Neural progenitor cell (in vitro differentiated cells): ENCODE measurements around the gene PLCH2. TPM values are rescaled to one million over a fixed set of nuclear protein-coding genes. Genes with fewer than 3 reads are reported as not detected.

Experiments
- DNase-seq: peaks from one replicate; pipeline ENCODE4 v3.0.0-alpha.2; 2016; ENCODE audit warnings: low spot score
- H2AFZ ChIP-seq: fragments of 200-600 bp; sonication (generic); replicated peaks from 2 replicates; pipeline ENCODE4 v1.6.1; 2016; ENCODE audit warnings: antibody characterized with exemption
- H3F3A ChIP-seq: fragments of 200-600 bp; sonication (generic); 2 replicates; pipeline ENCODE4 v1.6.1; 2016; ENCODE audit warnings: antibody characterized with exemption, low read depth
- H3K27ac ChIP-seq: fragments of 200-600 bp; sonication (generic); 2 replicates; pipeline ENCODE4 v1.5.1; 2016; ENCODE audit warnings: mild to moderate bottlenecking
- H3K27me3 ChIP-seq: fragments of 200-600 bp; sonication (generic); 2 replicates; pipeline ENCODE4 v1.6.1; 2016; ENCODE audit warnings: mild to moderate bottlenecking, moderate library complexity
- H3K36me3 ChIP-seq: fragments of 200-600 bp; sonication (generic); 2 replicates; pipeline ENCODE4 v1.5.1; 2016
- H3K4me1 ChIP-seq: fragments of 200-600 bp; sonication (generic); 2 replicates; pipeline ENCODE4 v1.6.1; 2016; ENCODE audit warnings: mixed run types
- H3K4me2 ChIP-seq: fragments of 200-600 bp; sonication (generic); 2 replicates; pipeline ENCODE4 v1.6.1; 2016
- H3K4me3 ChIP-seq: fragments of 200-600 bp; sonication (generic); 2 replicates; pipeline ENCODE4 v1.5.1; 2016
- H3K79me2 ChIP-seq: fragments of 200-600 bp; sonication (generic); 2 replicates; pipeline ENCODE4 v1.6.1; 2016; ENCODE audit warnings: low read depth
- H3K9ac ChIP-seq: fragments of 200-600 bp; sonication (generic); 2 replicates; pipeline ENCODE4 v1.6.1; 2016
- H3K9me3 ChIP-seq: fragments of 200-600 bp; sonication (generic); 2 replicates; pipeline ENCODE4 v1.5.1; 2016; ENCODE audit warnings: low read depth
- H4K20me1 ChIP-seq: fragments of 200-600 bp; sonication (generic); 2 replicates; pipeline ENCODE4 v1.6.1; 2016; ENCODE audit warnings: low read depth
- H3K27ac Mint-ChIP-seq: 3 replicates; pipeline ENCODE4 v1.8.0; 2021; ENCODE audit warnings: mixed read lengths
- H3K27me3 Mint-ChIP-seq: 2 replicates; pipeline ENCODE4 v1.8.0; 2022; ENCODE audit warnings: low read depth, mild to moderate bottlenecking, inconsistent platforms, moderate library complexity, mixed read lengths; ENCODE audit not compliant: insufficient read depth
- H3K36me3 Mint-ChIP-seq: 3 replicates; pipeline ENCODE4 v1.8.0; 2021; ENCODE audit warnings: mixed read lengths
- H3K4me1 Mint-ChIP-seq: 3 replicates; pipeline ENCODE4 v1.8.0; 2021; ENCODE audit warnings: mixed read lengths
- H3K4me3 Mint-ChIP-seq: 3 replicates; pipeline ENCODE4 v1.8.0; 2021; ENCODE audit warnings: mild to moderate bottlenecking, moderate library complexity, mixed read lengths
- H3K9me3 Mint-ChIP-seq: 3 replicates; pipeline ENCODE4 v1.8.0; 2020; ENCODE audit warnings: mixed read lengths
- CTCF ChIP-seq: fragments of 200-600 bp; sonication (generic); IDR thresholded peaks from 2 replicates; pipeline ENCODE4 v1.5.1; 2017; ENCODE audit warnings: antibody characterized with exemption, mild to moderate bottlenecking
- EZH2 ChIP-seq: fragments of 200-600 bp; sonication (generic); IDR thresholded peaks from 2 replicates; pipeline ENCODE4 v1.6.1; 2017; ENCODE audit warnings: antibody characterized with exemption, mild to moderate bottlenecking, moderate library complexity
- EZH2phosphoT487 ChIP-seq: fragments of 200-600 bp; sonication (generic); IDR thresholded peaks from 2 replicates; pipeline ENCODE4 v1.6.1; 2017; ENCODE audit warnings: antibody characterized with exemption
- total RNA-seq: library from RNA; depleted of rRNA; stranded (reverse); fragments of >200 nt; gene quantifications from 2 replicates; pipeline ENCODE4 v1.2.3, GENCODE V29; 2015; ENCODE audit warnings: low replicate concordance

Gene PLCH2
- total RNA-seq, 1 donor from 2014 or later = 0.54 TPM

GRCh38 chr1:2495546-2495945, 19.5 kb downstream of the PLCH2 start:
- H3K27ac Mint-ChIP-seq = no peak overlapping the region
- no peak overlapping the region for H2AFZ ChIP-seq
- H3K36me3 Mint-ChIP-seq = no peaks in the 10 kb centered on the region
- H3K4me3 ChIP-seq = no peak overlapping the region
- H3K27me3 ChIP-seq = no peaks in the 10 kb centered on the region
- TF ChIP-seq CTCF (no peak), EZH2 (no peak), EZH2phosphoT487 (no peak)
- H3K27ac ChIP-seq = no peak overlapping the region
- no peaks in the 10 kb centered on the region for H4K20me1 ChIP-seq
- no peaks in the 10 kb centered on the region for H3F3A ChIP-seq
- H3K9me3 ChIP-seq = no peaks in the 10 kb centered on the region
- H3K79me2 ChIP-seq = no peaks in the 10 kb centered on the region
- no peaks in the 10 kb centered on the region for H3K36me3 ChIP-seq
- no peaks in the 10 kb centered on the region for H3K4me1 ChIP-seq
- no peak overlapping the region for H3K9ac ChIP-seq
- H3K4me2 ChIP-seq = no peak overlapping the region
- H3K4me1 Mint-ChIP-seq = peaks cover 14% of the 10 kb centered on the region
- DNase-seq = no peak
- peaks cover 2% of the 10 kb centered on the region for H3K27me3 Mint-ChIP-seq
- H3K4me3 Mint-ChIP-seq = no peak overlapping the region
- H3K9me3 Mint-ChIP-seq = no peaks in the 10 kb centered on the region

GRCh38 chr1:2496087-2496622, 20.1 kb downstream of the PLCH2 start:
- Mint-ChIP-seq H3K4me3 (no peak overlapping the region), H3K27ac (no peak overlapping the region), H3K4me1 (peaks cover 14% of the 10 kb centered on the region), H3K9me3 (no peaks in the 10 kb centered on the region), H3K36me3 (no peaks in the 10 kb centered on the region), H3K27me3 (peaks cover 2% of the 10 kb centered on the region)
- no peak overlapping the region for H3K9ac ChIP-seq
- no peak for DNase-seq
- H4K20me1 ChIP-seq = no peaks in the 10 kb centered on the region
- no peak for TF ChIP-seq CTCF
- no peak for TF ChIP-seq EZH2
- TF ChIP-seq EZH2phosphoT487 = no peak
- H3K4me1 ChIP-seq = no peaks in the 10 kb centered on the region
- no peaks in the 10 kb centered on the region for H3K9me3 ChIP-seq
- H3K27me3 ChIP-seq = no peaks in the 10 kb centered on the region
- H3K36me3 ChIP-seq = no peaks in the 10 kb centered on the region
- H3K79me2 ChIP-seq = no peaks in the 10 kb centered on the region
- no peak overlapping the region for H3K4me2 ChIP-seq
- H2AFZ ChIP-seq = no peak overlapping the region
- no peak overlapping the region for H3K27ac ChIP-seq
- H3F3A ChIP-seq = no peaks in the 10 kb centered on the region
- no peak overlapping the region for H3K4me3 ChIP-seq

GRCh38 chr1:2496746-2497145, 20.7 kb downstream of the PLCH2 start:
- H2AFZ ChIP-seq = no peak overlapping the region
- H4K20me1 ChIP-seq = no peaks in the 10 kb centered on the region
- no peaks in the 10 kb centered on the region for H3K79me2 ChIP-seq
- DNase-seq = no peak
- no peaks in the 10 kb centered on the region for H3K27me3 Mint-ChIP-seq
- no peaks in the 10 kb centered on the region for H3K9me3 ChIP-seq
- peaks cover 14% of the 10 kb centered on the region for H3K4me1 Mint-ChIP-seq
- H3K36me3 Mint-ChIP-seq = no peaks in the 10 kb centered on the region
- H3K4me1 ChIP-seq = no peaks in the 10 kb centered on the region
- H3K4me2 ChIP-seq = no peak overlapping the region
- no peak overlapping the region for H3K4me3 ChIP-seq
- no peaks in the 10 kb centered on the region for H3K36me3 ChIP-seq
- H3K4me3 Mint-ChIP-seq = no peak overlapping the region
- H3F3A ChIP-seq = no peaks in the 10 kb centered on the region
- H3K9me3 Mint-ChIP-seq = no peaks in the 10 kb centered on the region
- no peak overlapping the region for H3K27ac Mint-ChIP-seq
- no peak for TF ChIP-seq EZH2
- no peak for TF ChIP-seq EZH2phosphoT487
- no peak for TF ChIP-seq CTCF
- H3K27ac ChIP-seq = no peak overlapping the region
- no peak overlapping the region for H3K9ac ChIP-seq
- H3K27me3 ChIP-seq = no peaks in the 10 kb centered on the region
